Measurements from ENCODE around the gene CDK6. TPM values are rescaled to one million over a fixed set of nuclear protein-coding genes. Genes with fewer than 3 reads are reported as not detected.
A peak's percentile ranks its signal among the peaks of the same experiment; 100 is the strongest.

The CDK6 gene
- total RNA-seq, 4 donors from 2014 or later: 11.2 to 18.5 (median 13.2) TPM

DNA sequence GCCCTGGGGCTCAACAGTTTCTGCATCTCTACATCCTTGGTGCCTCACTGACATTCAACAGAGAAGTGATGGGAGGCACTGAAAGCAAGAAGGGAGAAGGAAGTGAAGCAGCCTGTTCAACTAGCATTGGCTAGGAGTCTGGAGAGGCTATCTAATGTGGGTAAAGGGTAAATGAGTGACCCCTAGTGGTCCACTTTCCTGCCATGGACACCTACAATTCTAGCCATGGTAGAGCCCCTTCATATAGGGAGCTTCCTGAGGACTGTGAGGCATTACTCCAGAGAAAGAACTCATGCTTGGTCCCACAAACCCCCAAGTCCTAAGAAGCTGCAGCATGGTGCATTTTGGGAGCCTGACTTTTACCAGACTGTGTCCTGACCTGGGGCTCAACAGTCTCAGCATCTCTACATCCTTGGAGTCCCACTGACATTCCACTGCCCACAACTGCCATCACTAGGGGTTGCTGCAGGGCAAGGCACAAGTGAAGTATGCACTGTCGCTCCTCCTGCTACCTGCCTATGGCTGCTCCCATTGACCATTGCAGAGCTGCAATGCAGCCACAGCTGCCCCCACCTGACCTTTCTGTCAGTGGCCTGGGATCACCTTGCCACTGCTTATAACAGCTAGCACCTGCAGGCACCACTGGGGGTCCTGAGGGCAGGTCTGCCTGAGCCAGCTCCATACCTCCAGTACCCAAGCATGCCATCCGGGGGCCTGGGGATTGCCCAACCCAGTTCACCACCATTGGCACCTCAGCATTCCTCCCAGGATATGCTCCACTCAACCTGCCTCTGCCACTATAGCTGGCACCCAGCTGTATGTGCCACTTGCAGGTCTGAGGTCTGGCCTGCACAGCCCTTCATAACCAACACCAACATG, 44.1 kb upstream of the CDK6 start:
- intact Hi-C loops (cut with DNase I): no loop called here
- H3K36me3 ChIP-seq: no peaks in the 10 kb centered on the region
- no peak overlapping the region for H3K27ac ChIP-seq
- TF ChIP-seq, protein P1, sequence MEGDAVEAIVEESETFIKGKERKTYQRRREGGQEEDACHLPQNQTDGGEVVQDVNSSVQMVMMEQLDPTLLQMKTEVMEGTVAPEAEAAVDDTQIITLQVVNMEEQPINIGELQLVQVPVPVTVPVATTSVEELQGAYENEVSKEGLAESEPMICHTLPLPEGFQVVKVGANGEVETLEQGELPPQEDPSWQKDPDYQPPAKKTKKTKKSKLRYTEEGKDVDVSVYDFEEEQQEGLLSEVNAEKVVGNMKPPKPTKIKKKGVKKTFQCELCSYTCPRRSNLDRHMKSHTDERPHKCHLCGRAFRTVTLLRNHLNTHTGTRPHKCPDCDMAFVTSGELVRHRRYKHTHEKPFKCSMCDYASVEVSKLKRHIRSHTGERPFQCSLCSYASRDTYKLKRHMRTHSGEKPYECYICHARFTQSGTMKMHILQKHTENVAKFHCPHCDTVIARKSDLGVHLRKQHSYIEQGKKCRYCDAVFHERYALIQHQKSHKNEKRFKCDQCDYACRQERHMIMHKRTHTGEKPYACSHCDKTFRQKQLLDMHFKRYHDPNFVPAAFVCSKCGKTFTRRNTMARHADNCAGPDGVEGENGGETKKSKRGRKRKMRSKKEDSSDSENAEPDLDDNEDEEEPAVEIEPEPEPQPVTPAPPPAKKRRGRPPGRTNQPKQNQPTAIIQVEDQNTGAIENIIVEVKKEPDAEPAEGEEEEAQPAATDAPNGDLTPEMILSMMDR (IDR thresholded peaks at IDR 0.05): peak in 3 of 6 experiments; percentile 14 to 23 (median 17)
- no peak for TF ChIP-seq POLR2A (IDR thresholded peaks at IDR 0.05)
- H3K27me3 ChIP-seq: no peaks in the 10 kb centered on the region
- H3K9me3 ChIP-seq: no peaks in the 10 kb centered on the region
- DNase-seq: no peak
- H3K4me3 ChIP-seq (replicated peaks in 1 of 3): no peak overlapping the region
- H3K4me1 ChIP-seq: no peaks in the 10 kb centered on the region
- 70 to 100% methylated on average over 1 to 2 of the region's 2 CpGs for WGBS, 2 donors

DNA sequence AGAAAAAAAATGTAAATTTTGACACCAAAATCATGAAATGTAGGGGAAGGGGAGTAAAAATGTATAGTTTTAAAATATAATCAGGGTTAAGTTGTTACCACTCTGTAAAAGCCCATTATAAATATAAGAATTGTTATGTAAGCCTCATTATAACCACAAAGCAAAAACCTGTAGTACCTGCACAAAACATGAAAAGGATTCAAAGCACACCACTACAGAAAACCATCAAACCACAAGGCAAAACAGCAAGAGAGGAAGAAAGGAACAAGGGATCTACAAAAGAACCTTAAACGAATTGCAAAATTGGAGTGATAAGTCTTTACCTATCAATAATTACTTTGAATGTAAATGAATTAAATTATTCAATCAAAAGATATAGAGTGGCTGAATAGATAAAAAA, 41.0 kb upstream of the CDK6 start:
- no peaks in the 10 kb centered on the region for H3K36me3 ChIP-seq
- 83 to 88% methylated on average over 1 of the region's 1 CpG for WGBS, 2 donors
- H3K27me3 ChIP-seq: no peaks in the 10 kb centered on the region
- DNase-seq: no peak
- no peak overlapping the region for H3K27ac ChIP-seq
- TF ChIP-seq, protein P1 (IDR thresholded peaks at IDR 0.05): no peak
- no peak for TF ChIP-seq POLR2A (IDR thresholded peaks at IDR 0.05)
- H3K9me3 ChIP-seq: no peaks in the 10 kb centered on the region
- H3K4me3 ChIP-seq (replicated peaks in 1 of 3): no peak overlapping the region
- H3K4me1 ChIP-seq: no peaks in the 10 kb centered on the region
- intact Hi-C loops (cut with DNase I): no loop called here

DNA sequence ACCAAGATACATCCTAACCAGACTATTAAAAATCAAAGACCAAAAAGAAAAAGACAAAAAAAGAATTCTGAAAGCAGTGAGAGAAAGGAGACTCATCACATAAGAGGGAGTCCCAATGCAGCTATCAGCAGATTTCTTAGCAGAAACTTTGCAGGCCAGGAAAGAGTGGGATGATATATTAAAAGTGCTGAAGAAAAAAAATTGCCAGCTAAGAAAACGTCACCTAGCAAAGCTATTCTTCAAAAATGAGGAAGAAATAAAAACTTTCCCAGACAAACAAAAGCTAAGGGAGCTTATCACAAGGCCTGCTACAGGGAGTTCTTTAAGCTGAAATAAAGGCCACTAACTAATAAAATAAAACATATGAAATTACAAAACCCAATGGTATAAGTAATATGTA, 40.5 kb upstream of the CDK6 start:
- TF ChIP-seq, protein P1 (IDR thresholded peaks at IDR 0.05): no peak
- no peak overlapping the region for H3K27ac ChIP-seq
- no peaks in the 10 kb centered on the region for H3K9me3 ChIP-seq
- no peaks in the 10 kb centered on the region for H3K27me3 ChIP-seq
- DNase-seq: no peak
- H3K36me3 ChIP-seq: no peaks in the 10 kb centered on the region
- H3K4me1 ChIP-seq: no peaks in the 10 kb centered on the region
- WGBS, 2 donors: 63 to 64% methylated on average over 1 of the region's 1 CpG
- intact Hi-C loops (cut with DNase I): no loop called here
- H3K4me3 ChIP-seq (replicated peaks in 1 of 3): no peak overlapping the region

DNA sequence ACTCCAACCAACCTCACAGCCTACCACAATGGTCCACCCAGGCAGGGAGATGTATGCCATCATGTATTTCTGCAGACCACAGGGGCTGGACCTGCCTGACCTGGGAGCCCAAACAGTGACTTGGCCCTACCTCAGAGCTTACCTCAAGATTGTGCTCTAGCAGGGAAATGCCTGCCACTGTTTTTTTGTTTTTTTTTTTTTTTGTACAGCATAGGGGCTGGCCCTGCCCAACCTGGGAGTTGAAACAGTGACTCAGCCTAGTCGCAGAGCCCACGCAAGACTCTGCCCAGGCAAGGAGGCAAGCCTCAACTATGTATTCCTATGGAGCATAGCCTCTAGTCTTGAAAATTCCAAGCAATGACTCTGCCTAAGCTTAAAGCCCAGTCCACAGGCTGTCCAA, 39.3 kb upstream of the CDK6 start:
- Histone ChIP-seq H3K27ac (no peak overlapping the region), H3K27me3 (no peaks in the 10 kb centered on the region), H3K4me3 (replicated peaks in 1 of 3) (no peak overlapping the region), H3K36me3 (no peaks in the 10 kb centered on the region), H3K4me1 (no peaks in the 10 kb centered on the region), H3K9me3 (no peaks in the 10 kb centered on the region)
- 95 to 96% methylated on average over 2 of the region's 2 CpGs for WGBS, 2 donors
- DNase-seq: no peak
- no peak for TF ChIP-seq POLR2A (IDR thresholded peaks at IDR 0.05)
- TF ChIP-seq, protein P1 (IDR thresholded peaks at IDR 0.05): no peak
- intact Hi-C loops (cut with DNase I): no loop called here

DNA sequence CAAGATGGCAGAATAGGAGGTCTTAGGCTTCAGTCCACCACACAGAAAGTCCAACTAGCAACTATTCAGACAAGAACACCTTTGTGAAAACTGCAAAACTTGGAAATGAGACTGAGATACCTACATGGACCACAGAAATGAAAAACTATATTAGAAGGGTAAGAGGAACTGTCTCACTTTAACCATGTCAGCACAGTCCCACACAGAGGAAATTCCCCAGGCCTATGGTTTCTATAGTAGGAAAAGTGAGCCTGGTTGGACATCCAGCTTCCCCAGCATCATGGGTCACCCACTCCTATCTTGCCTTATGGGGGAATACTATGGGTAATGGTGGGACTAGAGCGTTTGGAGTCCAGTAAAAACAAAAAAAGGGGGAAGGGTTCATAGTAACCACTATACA, 38.8 kb upstream of the CDK6 start:
- 80 to 90% methylated on average over 1 of the region's 1 CpG for WGBS, 2 donors
- H3K27ac ChIP-seq: no peak overlapping the region
- TF ChIP-seq POLR2A (IDR thresholded peaks at IDR 0.05): no peak
- TF ChIP-seq, protein P1 (IDR thresholded peaks at IDR 0.05): no peak
- H3K9me3 ChIP-seq: no peaks in the 10 kb centered on the region
- intact Hi-C loops (cut with DNase I): no loop called here
- H3K4me3 ChIP-seq (replicated peaks in 1 of 3): no peak overlapping the region
- no peak for DNase-seq
- H3K4me1 ChIP-seq: no peaks in the 10 kb centered on the region
- no peaks in the 10 kb centered on the region for H3K27me3 ChIP-seq
- H3K36me3 ChIP-seq: no peaks in the 10 kb centered on the region

All from thyroid gland (tissue), 4 donors.